Activated CD4-positive, alpha-beta T cell treated with anti-CD3 and anti-CD28 coated beads, Interleukin-2, amount 50 U/mL, for 4 hours (primary cell): Measurements from ENCODE around the gene GALNT6.
A peak's percentile ranks its signal among the peaks of the same experiment; 100 is the strongest.

Experiments
- DNase-seq, 2 experiments: peaks; one replicate each; pipeline ENCODE4 v3.0.0-alpha.2; 2020

Gene GALNT6

DNA sequence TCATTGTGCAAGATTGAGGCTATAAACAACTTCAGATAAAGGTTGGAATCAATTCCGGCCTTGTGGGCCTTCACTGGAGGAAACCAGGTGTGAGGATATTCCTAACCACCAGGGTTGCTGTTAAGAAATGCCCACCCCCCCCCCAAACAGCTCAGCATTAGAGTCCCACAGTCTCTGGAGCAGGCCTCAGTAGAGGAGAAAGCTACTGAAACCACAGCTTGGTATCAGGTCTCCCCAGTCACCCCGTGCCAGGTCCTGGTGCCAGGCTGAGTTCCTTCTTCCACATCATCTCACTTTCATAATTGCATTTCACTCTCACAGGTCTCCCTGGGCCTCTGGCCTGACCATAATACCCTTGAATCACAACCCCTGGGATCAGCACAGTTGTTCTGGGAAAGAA lies 12.5 kb downstream of the GALNT6 start:
- no peak for DNase-seq

DNA sequence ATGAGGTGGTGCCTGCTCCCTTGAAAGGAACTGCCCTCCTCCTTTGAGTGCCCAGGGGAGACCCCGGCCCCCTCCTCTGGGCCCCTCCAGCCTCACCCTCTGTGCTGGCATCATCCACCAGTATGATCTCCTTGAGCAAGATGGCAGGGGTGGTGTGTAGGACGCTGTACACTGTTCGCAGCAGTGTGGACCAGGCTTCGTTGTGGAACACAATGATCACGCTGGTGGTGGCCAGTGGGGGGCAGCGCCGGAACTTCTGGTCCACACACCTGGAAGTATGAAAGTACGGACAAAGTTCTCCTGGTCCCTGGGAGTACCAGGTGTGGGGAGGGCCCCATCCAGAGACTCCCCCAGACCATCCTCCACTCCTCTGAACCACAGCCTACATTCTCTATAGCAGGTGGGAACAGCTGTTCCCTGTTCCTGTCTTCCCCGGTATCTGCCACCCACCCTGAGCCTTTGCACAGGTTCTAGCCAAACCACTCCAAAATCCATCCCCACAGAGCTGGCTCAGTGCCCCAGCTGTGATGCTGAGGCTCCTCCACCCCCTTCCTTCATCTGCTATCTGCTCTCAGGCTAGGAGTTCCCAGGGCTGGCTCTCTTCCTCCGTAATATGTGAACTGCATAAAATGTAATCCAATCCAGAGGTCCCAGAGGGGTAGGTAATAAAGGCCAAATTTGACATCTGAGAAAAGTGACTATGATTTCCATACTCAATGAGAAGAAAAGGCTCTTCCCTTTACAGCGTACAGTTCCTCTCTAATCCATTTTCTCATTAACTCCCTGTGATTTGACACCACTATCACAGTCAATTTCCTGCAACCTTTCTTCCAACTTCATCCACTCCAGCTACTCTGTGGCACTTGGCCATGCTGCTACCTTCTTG lies 13.9 kb downstream of the GALNT6 start:
- DNase-seq: no peak

DNA sequence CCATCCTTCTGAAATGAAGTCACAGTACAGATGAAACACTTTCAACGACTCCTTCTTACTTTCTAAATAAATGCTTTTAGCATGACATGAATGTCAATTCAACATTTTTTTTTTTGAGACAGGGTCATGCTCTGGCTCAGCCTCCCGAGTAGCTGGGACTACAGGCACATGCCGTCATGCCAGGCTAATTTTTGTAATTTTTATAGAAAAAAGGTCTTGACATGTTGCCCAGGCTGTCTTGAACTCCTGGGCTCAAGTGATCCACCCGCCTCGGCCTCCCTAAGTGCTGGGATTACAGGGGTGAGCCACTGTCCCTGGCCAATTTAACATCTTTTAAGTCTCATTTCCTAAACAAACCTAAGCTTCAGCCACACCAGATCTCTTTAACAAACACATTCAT lies 16.4 kb downstream of the GALNT6 start:
- no peak for DNase-seq

DNA sequence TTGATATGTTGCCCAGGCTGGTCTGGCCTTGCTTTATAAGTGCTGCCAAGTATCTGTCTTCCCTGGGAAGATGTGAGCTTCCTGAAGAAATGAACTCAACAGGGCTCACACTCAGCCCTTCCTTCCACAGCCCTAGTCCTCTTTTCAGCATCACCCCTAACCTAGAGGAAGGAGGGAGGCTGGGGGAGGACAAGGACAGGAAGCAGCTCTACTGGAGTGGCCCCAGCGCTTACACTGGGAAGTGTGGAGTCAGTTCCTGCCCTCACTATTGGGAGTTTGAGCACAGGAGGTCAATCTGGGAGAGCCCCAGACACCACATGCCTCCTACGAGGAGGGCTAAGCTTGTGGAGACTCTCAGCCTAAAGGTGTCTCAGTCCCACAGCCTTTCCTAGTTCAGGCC lies 16.8 kb downstream of the GALNT6 start:
- no peak for DNase-seq

DNA sequence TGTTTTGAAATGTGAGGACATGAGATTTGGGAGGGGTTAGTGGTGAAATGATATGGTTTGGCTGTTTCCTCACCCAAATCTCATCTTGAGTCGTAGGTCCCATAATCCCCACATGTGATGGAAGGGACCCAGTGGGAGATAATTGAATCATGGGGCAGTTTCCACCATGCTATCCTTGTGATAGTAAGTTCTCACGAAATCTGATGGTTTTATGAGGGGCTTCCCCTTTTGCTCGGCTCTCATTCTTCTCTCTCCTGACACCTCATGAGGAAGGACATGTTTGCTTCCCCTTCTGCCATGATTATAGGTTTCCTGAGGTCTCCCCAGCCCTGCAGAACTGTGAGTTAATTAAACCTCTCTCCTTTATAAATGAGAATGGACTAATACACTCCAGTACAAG lies 18.0 kb downstream of the GALNT6 start:
- DNase-seq: no peak

DNA sequence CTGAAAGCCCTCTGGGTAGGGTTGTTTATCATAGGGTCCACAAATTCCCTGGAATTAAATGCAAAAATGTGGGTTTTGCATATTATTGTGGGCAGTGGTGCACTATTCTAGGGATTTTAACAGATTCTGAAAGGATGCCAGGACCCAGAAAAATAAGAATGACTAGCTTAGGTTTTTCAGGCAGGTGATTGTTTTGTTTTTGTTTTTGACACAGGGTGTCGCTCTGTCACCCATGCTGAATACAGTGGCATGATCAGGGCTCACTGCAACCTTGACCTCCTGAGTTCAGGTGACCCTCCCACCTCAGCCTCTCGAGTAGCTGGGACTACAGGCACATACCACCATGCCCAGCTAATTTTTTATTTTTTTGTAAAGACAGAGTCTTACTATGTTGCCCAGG lies 19.2 kb downstream of the GALNT6 start:
- no peak for DNase-seq

DNA sequence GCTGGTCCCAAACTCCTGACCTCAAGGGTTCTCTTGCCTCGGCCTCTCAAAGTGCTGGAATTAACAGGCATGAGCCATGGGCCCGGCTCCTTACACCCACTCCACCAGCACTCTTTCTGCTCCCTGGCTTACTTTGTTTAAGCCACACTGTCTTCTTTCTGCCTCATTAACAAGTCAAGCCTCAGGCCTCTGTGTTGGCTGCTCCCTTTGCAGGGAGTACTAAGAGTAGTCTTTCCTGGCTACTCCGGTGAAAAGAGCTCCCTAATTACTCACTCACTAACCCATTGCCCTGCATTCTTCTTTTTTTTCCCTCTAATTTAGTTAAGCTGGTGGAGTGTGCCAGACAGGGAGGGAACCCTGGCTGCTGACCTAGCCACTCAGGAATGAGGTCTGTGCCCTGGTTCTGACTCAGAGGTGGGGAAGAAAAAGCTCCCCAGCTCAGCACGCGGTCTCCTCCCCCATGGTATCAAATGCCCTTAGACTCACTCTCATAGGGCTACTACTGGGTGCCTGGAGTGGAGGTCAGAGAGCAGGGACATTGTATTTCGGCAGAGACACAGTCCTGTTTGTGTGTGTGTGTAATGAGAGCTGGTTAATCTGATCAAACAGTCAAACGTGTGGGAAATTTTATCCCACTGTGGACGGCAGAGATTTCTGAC lies 19.8 kb downstream of the GALNT6 start:
- no peak for DNase-seq

DNA sequence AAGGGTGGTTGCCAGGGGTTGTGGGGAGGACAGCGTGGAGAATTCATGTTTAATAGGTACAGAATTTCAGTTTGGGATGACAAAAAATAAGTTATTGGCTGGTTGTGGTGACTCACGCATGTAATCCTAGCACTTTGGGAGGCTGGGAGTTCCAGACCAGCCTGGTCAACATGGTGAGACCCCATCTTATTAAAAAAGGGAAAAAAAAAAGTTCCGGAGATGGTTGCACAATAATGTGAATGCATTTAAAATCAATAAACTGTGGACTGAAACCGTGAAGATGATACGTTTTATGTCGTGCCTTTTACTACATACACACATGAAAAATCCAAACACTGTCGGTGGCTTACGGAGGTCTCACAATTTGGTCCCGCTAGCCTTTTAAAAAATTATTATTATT lies 20.5 kb downstream of the GALNT6 start:
- no peak for DNase-seq

DNA sequence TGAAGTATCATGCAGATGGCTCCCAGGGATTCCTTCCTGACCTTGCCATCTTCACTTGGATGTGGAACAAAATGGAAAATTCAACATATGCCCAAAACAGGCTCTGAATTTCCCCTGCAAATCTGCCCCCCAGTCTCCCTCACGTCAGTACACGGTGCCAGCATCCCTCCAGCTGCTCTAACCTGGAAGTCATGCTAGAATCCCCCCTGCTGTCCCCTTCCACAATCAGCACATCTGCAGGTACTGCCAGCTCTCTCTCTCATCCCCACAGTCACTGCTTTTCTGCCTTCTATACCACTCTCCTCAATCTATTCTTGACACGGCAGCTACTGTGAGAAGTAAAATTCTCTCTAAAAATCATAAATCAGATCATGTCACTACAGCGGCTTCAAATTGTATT lies 21.6 kb downstream of the GALNT6 start:
- no peak for DNase-seq

DNA sequence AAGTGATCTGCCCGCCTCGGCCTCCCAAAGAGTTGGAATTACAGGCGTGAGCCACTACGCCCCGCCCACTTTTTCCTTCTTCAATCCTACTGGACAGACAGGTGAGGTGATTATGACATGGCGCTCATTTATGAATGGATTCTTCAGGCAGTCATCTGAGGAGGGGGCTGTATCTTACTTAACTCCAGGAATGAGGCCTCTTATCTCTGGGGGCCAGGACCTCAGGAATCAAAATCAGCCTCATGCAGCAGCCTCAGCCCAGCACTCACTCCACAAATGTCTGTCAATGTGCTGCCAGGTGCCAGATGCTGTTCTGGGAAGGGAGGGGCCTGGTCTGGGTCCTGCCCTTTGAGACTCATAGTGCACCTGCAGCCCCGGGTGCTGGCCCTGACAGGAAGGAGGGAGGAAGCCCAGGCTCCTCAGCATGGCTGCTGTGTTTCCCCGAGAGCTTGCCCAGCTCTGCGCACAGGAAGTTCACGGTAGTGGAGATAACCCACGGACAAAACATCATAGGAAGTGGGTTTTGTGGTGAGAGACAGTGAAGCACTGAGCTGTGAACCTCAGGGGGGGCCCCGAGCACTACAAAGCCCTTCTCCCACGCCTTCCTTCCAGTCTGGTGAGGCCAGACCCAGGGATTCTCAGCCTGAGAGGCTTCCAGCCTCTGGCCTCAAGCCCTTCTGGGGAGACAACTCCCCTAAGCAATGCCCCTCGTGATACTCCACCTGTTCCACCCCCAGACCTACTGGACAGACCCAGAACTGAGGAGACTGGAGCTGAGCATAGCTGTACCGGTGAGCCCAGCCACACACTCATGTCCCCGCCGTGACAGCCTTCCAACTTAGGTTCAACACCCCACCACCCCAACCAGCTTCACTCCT lies 22.3 kb downstream of the GALNT6 start:
- DNase-seq: peak; percentile 72 to 80

DNA sequence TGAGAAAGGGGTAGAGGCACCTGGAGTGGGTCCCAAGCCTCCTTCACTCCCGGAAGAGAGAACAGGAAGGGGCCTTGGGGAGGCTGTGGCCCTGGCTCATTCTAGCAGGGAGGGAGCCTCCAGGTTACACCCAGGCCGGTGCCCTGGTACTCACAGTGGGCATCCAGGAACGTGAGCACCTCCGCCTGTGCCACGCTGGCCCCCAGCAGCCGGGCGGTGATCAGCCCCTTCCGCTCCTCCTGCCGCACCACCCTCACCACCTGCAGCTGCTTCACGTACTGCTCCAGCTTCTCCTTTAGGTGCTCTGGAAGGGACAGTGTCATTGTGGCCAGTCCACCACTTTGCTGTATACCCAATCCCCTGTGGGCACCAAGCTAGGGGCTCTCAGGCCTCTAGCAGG lies 25.9 kb downstream of the GALNT6 start:
- no peak for DNase-seq

DNA sequence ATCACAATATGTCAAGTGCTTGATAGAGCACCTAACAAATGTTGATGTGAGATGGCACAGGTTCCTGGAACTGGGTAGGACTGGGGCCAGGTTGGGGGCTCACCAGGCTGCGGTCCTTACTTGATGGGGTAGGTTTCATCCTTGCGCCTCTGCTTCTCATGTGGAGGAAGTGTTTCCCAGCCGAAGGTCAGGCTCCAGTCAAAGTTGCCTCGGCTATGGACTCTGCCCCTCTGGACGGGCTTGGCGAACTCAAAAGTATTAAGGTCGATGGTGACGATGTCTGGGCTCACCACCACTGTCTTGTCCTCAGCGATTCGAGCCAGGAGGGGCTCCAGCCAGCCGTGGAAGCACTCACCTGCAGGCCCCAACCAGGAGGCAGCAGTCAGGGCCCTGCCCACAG lies 27.2 kb downstream of the GALNT6 start:
- no peak for DNase-seq

DNA sequence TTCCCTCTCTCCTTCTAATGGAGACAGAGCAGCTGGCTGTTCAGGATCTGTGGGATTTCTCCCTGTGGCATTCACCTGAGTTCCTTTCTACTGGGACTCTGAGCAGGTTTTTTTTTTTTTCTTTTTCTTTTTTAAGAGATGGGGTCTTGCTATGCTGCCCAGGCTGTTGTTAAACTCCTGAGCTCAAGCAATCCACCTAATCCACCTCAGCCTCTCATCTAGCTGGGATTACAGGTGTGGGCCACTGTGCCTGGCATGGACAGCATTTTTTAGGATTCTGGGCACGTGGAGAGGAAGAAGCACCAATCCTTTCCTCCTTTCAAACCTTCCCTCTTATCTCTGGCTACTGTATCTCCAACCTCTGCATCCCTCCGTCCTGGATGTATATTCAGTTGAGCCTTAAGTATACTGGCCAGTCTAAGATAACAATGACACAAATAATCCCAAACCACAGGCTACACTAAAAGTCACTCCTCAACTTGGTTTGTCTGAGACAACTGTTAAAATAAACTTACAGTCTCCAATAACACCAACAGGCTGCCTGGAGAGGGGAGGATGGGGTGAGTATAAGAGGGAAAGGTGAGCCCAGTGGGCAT lies 28.4 kb downstream of the GALNT6 start:
- DNase-seq: no peak

DNA sequence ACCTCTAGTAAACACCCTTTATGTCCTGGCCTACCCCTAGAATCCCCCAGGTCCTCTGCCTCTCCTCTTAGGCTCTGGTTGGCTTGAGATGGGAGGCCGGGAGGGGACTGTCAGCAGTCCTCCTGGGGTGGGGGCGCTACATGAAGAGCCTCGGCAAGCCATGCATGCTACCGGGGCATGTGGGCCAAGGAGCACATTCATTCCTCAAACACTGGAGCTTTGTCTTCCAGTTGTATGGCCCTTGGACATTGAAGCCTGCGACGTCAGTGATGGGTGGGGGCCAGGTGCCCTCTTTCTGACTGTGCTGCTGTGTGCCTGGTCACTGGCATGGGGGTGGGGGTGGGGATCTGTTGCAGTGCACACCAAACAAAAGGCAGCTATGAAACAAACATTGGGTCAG lies 28.9 kb downstream of the GALNT6 start:
- DNase-seq: no peak

DNA sequence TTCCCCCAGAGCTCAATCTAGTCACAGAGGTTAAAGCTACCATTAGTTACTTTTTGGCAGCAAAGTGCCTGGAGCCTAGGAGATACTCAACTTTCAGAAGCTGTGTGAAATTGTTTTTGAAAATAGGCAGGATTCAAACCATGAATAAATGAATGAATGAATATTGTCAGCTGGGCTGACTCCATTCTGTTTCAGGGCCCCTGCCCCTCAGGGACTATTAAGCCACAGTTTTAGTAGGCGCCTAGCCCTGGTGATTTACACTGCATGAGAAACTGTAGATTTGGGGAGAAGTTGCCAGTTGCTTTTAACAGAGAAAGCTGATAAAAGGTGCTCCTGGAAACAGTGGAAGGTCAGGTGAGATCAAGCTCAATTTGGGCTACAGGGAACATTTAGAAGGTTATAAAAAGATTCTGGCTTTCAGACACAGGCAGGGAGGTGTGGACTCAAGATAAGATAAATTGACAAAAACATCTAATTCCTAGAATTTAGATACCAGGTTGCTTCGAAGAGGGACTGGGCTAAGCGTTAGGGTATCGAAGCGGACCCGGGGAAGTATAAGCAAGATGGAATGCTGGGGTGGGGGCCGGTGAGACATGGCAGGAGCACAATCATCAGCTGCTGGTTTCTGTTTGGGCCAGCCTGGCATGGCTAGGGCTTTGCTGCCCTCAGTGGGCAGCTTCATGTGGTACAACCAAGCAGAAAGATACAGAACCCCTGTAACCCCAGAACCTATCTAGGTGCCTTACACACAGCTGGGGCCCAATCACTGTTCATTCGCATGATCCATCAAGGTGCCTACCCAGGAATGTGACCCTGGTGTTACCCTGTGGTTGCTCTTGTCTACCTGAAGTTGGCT lies 29.8 kb downstream of the GALNT6 start:
- DNase-seq: no peak

DNA sequence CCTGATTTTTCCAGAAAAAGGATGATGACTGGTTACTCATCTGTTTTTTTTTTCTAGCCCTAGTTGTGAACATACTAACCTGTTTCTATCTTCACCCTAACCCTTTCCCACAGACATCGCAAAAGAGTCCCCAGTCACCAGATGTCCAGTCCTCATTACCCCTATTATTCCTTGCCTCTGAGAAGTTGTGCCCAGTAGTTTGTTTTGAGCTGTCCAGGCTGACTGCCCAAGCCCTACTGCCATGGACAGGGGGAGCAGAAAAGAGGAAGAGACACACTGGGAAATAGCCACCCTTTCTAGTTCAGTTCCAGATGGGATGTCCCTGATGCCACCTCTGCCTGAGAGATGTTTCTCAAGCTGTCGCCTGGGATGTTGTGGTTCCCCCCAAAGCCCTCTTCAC lies 30.9 kb downstream of the GALNT6 start:
- no peak for DNase-seq

DNA sequence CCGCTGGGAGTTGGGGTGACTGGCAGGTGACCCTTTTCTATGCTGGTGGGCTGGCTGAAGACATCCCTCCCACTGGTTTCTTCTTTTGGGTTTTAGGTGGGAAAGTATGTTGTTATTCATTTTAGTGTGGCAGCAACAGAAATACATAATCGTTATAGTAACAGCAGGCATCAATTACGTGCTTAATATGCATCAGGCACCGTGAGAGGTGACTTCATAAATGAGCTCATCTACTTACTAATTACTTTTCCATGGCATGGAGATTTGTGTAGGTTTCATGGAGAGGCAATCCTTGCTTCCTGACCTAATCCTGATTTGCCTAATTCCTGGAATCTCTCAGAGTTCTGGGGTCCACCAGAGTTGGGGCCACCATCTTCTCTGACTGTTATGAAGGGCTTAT lies 31.4 kb downstream of the GALNT6 start:
- no peak for DNase-seq

DNA sequence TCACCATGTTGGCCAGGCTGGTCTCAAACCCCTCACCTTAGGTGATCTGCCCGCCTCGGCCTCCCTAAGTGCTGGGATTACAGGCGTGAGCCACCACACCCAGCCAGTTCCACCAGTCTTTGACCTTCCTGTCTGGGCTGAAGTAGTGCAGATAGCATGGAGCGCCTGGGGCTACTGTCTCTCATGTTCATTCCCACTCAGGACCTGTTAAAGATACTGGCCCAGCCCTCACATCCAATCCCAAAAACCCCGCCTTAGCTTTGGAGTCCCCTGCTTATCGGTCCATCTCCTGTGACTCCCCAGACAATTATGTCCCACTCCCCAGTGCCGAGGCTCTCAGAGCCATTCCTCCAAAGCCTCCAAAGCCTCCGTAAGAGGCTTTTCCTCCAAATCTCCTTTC lies 32.7 kb downstream of the GALNT6 start:
- no peak for DNase-seq

DNA sequence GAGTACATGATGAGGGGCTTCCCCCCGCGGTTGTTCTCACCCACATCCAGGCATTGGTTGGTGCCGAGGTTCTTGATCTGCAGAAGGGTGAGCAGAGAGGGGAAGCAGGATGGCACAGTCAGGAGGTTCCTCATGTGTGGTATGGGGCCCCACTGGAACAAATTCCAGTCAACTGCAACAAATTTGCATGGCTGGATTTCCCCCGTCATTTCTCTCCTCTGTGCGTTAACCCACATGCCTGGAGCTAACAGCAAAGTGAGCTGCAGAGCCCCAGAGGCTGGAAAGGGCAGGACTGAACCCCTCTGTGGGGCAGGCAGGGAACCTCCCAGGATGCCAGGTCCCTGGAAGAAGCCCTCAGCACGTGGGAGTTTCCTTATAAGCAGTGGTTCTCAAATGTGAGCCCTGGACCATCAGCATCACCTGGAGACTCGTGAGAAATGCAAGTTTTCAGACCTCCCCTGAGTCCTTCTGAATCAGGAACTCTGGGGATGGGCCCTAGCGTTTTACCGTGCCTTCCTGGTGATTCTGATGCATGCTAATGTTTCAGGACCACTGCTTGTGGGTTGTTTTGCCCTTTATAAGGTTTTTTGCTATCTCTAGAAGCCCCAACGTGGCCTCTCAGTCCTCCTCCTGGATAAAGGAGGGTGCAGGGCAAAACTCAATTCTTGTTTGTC lies 33.7 kb downstream of the GALNT6 start:
- no peak for DNase-seq

DNA sequence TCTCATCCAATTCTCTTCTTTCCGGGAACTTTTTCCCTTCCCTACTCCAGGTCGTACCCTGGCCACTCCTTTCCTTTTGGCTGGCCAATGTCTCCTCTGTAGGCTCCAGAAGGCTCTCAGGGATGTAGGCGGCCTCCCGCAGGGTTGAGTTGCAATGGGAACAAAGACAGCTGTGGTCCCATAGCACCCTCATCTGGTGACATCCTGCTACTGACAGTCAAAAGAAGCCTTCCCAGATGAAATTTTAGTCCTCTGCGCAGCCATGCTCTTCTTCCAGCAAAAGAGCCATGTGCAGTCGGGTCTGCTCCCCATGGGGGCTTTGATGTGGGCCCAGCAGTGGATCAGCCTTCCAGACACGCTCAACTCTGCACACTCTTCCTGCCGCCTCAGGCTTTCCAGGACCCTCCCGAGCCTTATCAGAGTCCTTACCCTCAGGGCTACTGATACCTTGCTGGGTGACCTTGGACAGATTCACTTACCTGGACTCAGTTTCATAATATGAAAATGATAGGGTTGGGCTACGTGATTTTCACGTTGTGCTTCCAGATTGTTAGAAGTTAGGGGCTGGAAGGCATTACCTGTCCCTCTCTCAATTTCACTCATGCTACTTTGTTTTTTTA lies 39.2 kb downstream of the GALNT6 start:
- peak; percentile 24 for DNase-seq

DNA sequence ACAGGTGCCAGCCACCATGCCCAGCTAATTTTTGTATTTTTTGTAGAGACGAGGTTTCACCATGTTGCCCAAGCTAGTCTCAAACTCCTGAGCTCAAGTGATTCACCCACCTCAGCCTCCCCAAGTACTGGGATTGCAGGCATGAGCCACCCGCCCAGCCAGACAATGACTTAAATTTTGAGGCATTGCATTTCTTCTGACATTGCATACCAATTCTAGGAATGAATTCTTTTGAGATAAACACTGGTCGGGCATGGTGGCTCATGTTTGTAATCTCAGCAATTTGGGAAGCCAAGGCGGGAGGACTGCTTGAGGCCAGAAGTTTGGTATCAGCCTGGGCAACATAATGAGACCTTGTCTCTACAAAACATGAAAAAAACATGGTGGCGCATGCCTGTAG lies 42.2 kb downstream of the GALNT6 start:
- no peak for DNase-seq
